GM20431 (cell line): ENCODE results near the gene HENMT1.
"Not testable (repeated sequence)": the region's sequence is repeated elsewhere in the genome, so short reads cannot be mapped to it uniquely, and the experiment has no call there.

Source experiments
- in situ Hi-C: fragments of 300-500 bp; cut with MseI, MboI; formaldehyde crosslinking; loops from one replicate; pipeline ENCODE4 v1.15.0; 2020; ENCODE audit warnings: low sequenced_read_pairs; ENCODE audit not compliant: unreplicated experiment

HENMT1 gene

GRCh38 chr1:108661030-108661609, at the start of gene HENMT1:
TSS of gene HENMT1 (minus strand) at chr1:108661093. CDS start at chr1:108659884, 1,209 bp downstream.
- in situ Hi-C loops, result no loop called here

GRCh38 chr1:108708691-108709660, 48.1 kb upstream of the HENMT1 start:
- in situ Hi-C loops, result no loop called here

GRCh38 chr1:108706643-108707042, 45.8 kb upstream of the HENMT1 start:
- in situ Hi-C loops, result no loop called here

- in situ Hi-C loops, result no loop called here
These were observed 43.6 kb upstream of the HENMT1 start for GRCh38 chr1:108704496-108704895.

- in situ Hi-C loops, result no loop called here
These were observed 43.0 kb upstream of the HENMT1 start for GRCh38 chr1:108703939-108704338.

- in situ Hi-C loops, result not testable (repeated sequence)
These were observed 41.2 kb upstream of the HENMT1 start for GRCh38 chr1:108702109-108702508.

- in situ Hi-C loops, result no loop called here
These were observed 40.4 kb upstream of the HENMT1 start for GRCh38 chr1:108701176-108701849.

GRCh38 chr1:108699375-108700332, 38.8 kb upstream of the HENMT1 start:
- in situ Hi-C loops, result no loop called here

GRCh38 chr1:108695535-108695934, 34.6 kb upstream of the HENMT1 start:
- in situ Hi-C loops, result no loop called here

- in situ Hi-C loops, result no loop called here
These were observed 32.1 kb upstream of the HENMT1 start for GRCh38 chr1:108692724-108693655.

GRCh38 chr1:108691942-108692723, 31.2 kb upstream of the HENMT1 start, which contains the start of gene PRPF38B:
TSS of gene PRPF38B (plus strand) at chr1:108692310. CDS start at chr1:108692592, 282 bp downstream.
- in situ Hi-C loops, result no loop called here

- in situ Hi-C loops, result no loop called here
These were observed 30.4 kb upstream of the HENMT1 start for GRCh38 chr1:108691128-108691941.

GRCh38 chr1:108686614-108687313, 25.9 kb upstream of the HENMT1 start:
- in situ Hi-C loops, result no loop called here

GRCh38 chr1:108685529-108685928, 24.6 kb upstream of the HENMT1 start:
- in situ Hi-C loops, result no loop called here

GRCh38 chr1:108681701-108682100, 20.8 kb upstream of the HENMT1 start:
- in situ Hi-C loops, result not testable (repeated sequence)

GRCh38 chr1:108679586-108680213, 18.8 kb upstream of the HENMT1 start:
- in situ Hi-C loops, result no loop called here
